Lung (tissue), 12 donors: ENCODE results near the gene CLEC1A. TPM values are rescaled to one million over a fixed set of nuclear protein-coding genes. Genes with fewer than 3 reads are reported as not detected.

ENCODE experiments used
- ATAC-seq: fragments of 200-7000 bp; cut with Tn5 transposase; one replicate; pipeline ENCODE4 v1.9.1; 2020; ENCODE audit warnings: moderate number of reproducible peaks; ENCODE audit not compliant: insufficient read depth, low FRiP score
- DNase-seq, 3 donors: peaks; one replicate each; pipeline ENCODE4 v3.0.0-alpha.2; 2013 to 2017
- H3K27ac ChIP-seq, 2 donors: one replicate each; pipeline ENCODE4 v1.5.1; 2013; ENCODE audit warnings: mild to moderate bottlenecking in 2 of 2, moderate library complexity in 2 of 2, control low read depth in 1 of 2, inconsistent platforms in 1 of 2, low read depth in 1 of 2, low read length in 1 of 2
- H3K27me3 ChIP-seq, 3 donors: one replicate each; pipeline ENCODE4 v1.5.1; 2013; ENCODE audit warnings: low read length in 2 of 3; ENCODE audit not compliant: control insufficient read depth in 3 of 3, insufficient read depth in 3 of 3
- H3K36me3 ChIP-seq, 4 donors: one replicate each; pipeline ENCODE4 v1.5.1; 2013; ENCODE audit warnings: low read length in 4 of 4, mild to moderate bottlenecking in 1 of 4, moderate library complexity in 1 of 4; ENCODE audit not compliant: control insufficient read depth in 4 of 4, insufficient read depth in 4 of 4
- H3K4me1 ChIP-seq, 5 donors: one replicate each; pipeline ENCODE4 v1.5.1; 2013; ENCODE audit warnings: low read length in 5 of 5, mild to moderate bottlenecking in 2 of 5, moderate library complexity in 1 of 5; ENCODE audit not compliant: control insufficient read depth in 5 of 5, insufficient read depth in 5 of 5
- H3K4me3 ChIP-seq: one replicate; pipeline ENCODE4 v1.5.1; 2013; ENCODE audit warnings: mild to moderate bottlenecking, control low read depth, moderate library complexity
- H3K9ac ChIP-seq, 2 donors: one replicate each; pipeline ENCODE4 v1.5.1; 2013; ENCODE audit warnings: low read length in 2 of 2, control low read depth in 1 of 2; ENCODE audit not compliant: insufficient read depth in 1 of 2
- H3K9me3 ChIP-seq, 4 donors: one replicate each; pipeline ENCODE4 v1.5.1; 2013; ENCODE audit warnings: low read length in 3 of 4, mild to moderate bottlenecking in 1 of 4, moderate library complexity in 1 of 4; ENCODE audit not compliant: control insufficient read depth in 4 of 4, insufficient read depth in 3 of 4
- WGBS, 2 donors: extraction: QIAGEN DNeasy Blood & Tissue Kit; methylation state at CpG; one replicate each; pipeline ENCODE4 v1.1.7; 2013; 5-methylcytosine and 5-hydroxymethylcytosine counted together
- polyA plus RNA-seq, 2 donors: library from polyadenylated mRNA; stranded (reverse); fragments of 200-250 nt; gene quantifications; one replicate each; pipeline ENCODE4 v1.2.1, GENCODE V29; 2013
- total RNA-seq, 2 donors: library from RNA; depleted of rRNA in 1 of 2; stranded (reverse); fragments of >200 nt in 1 of 2; gene quantifications; one replicate each; pipeline ENCODE4 v1.2.1, GENCODE V29; 2014 to 2021
- TF ChIP-seq, protein P1 (sequence below): IDR thresholded peaks from 2 replicates; pipeline ENCODE4 v1.5.1; 2012; ENCODE audit warnings: mild to moderate bottlenecking; ENCODE audit errors: control extremely low read depth, extremely low read depth
- donor health status: control.
- donor health status: control.
- donor health status: Bipolar disorder and iron deficiency.
- donor health status: healthy.
- donor health status: DM: yes; HTN: yes; CAD: no.

CLEC1A gene
- total and polyA plus RNA-seq, 4 donors = 6.8 to 18.7 (median 8.9) TPM

DNA sequence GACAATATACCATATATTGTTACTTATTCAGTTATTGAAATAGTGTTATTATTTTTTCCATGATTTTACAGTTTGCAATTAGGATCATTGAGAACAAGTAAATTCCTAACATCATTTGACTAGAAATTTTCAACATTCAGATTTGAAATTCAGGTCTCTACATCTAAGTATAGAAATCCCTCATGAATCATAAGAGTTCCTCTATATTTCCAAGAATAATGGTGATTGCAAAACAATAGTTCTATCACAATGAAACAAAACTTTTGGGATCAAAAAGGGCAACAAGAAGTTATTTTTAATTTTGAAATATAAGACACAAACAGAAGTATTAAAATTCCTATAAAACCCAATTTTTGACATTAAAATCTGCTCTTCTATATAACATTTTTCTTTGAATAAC lies 10.8 kb downstream of the CLEC1A start:
- Histone ChIP-seq H3K4me1 (peaks cover 0 to 4% (median 0%) of the 10 kb centered on the region in 5 donors), H3K9me3 (peaks cover 0 to 3% (median 1%) of the 10 kb centered on the region in 4 donors), H3K36me3 (no peaks in the 10 kb centered on the region), H3K27me3 (no peaks in the 10 kb centered on the region), H3K4me3 (no peak overlapping the region), H3K27ac (no peak overlapping the region), H3K9ac (no peak overlapping the region)
- TF ChIP-seq, protein P1, sequence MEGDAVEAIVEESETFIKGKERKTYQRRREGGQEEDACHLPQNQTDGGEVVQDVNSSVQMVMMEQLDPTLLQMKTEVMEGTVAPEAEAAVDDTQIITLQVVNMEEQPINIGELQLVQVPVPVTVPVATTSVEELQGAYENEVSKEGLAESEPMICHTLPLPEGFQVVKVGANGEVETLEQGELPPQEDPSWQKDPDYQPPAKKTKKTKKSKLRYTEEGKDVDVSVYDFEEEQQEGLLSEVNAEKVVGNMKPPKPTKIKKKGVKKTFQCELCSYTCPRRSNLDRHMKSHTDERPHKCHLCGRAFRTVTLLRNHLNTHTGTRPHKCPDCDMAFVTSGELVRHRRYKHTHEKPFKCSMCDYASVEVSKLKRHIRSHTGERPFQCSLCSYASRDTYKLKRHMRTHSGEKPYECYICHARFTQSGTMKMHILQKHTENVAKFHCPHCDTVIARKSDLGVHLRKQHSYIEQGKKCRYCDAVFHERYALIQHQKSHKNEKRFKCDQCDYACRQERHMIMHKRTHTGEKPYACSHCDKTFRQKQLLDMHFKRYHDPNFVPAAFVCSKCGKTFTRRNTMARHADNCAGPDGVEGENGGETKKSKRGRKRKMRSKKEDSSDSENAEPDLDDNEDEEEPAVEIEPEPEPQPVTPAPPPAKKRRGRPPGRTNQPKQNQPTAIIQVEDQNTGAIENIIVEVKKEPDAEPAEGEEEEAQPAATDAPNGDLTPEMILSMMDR = no peak
- DNase-seq (no peak), ATAC-seq (no peak)

DNA sequence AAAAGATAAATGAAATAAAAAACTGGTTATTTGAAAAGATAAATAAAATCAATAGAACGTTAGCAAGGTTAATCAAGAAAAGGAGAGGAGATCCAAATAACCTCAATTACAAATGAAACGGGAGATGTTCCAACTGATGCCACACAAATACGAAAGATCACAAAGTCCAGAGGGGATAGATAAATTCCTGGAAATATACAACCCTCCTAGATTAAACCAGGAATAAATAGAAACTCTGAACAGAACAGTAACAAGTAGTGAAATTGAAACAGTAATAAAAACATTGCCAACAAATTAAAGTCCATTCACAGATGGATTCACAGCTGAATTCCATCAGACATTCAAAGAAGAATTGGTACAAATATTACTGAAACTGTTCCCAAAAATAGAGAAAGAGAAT lies 12.4 kb downstream of the CLEC1A start:
- Histone ChIP-seq H3K36me3 (no peaks in the 10 kb centered on the region), H3K4me1 (peaks cover 0 to 5% (median 0%) of the 10 kb centered on the region in 5 donors), H3K9me3 (peaks cover 0 to 9% (median 2%) of the 10 kb centered on the region in 4 donors), H3K27ac (no peak overlapping the region), H3K27me3 (no peaks in the 10 kb centered on the region), H3K4me3 (no peak overlapping the region), H3K9ac (no peak overlapping the region)
- TF ChIP-seq, protein P1 = no peak
- no peak for ATAC-seq
- WGBS, 2 donors = 73 to 88% methylated on average over 3 of the region's 3 CpGs
- DNase-seq = no peak

DNA sequence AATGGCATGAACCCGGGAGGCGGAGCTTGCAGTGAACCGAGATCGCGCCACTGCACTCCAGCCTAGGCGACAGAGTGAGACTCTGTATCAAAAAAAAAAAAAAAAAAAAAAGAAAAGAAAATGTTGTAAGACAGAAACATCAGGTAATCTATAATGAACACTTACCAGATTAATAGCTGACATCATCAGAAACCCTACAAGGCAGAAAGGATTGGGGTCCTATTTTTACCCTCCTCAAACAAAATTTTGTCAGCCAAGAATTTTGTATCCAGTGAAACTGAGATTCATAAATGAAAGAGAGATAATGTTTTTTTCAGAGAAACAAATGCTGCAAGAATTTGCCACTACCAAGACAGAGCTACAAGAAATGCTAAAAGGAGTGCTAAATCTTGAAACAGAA lies 14.1 kb downstream of the CLEC1A start:
- no peaks in the 10 kb centered on the region for H3K27me3 ChIP-seq
- peaks cover 0 to 5% (median 0%) of the 10 kb centered on the region in 5 donors for H3K4me1 ChIP-seq
- H3K4me3 ChIP-seq = no peak overlapping the region
- ATAC-seq = no peak
- WGBS, 2 donors = 78 to 91% methylated on average over 5 to 6 of the region's 6 CpGs
- no peak overlapping the region for H3K27ac ChIP-seq
- H3K36me3 ChIP-seq = peaks cover 0 to 2% (median 0%) of the 10 kb centered on the region in 4 donors
- peaks cover 0 to 9% (median 2%) of the 10 kb centered on the region in 4 donors for H3K9me3 ChIP-seq
- DNase-seq = no peak
- TF ChIP-seq, protein P1 = no peak
- H3K9ac ChIP-seq = no peak overlapping the region
